ENCODE results near the gene ADGRE1. TPM values are rescaled to one million over a fixed set of nuclear protein-coding genes. Genes with fewer than 3 reads are reported as not detected.

The ADGRE1 gene
- total RNA-seq, 1 donor from 2014 or later: not detected

DNA sequence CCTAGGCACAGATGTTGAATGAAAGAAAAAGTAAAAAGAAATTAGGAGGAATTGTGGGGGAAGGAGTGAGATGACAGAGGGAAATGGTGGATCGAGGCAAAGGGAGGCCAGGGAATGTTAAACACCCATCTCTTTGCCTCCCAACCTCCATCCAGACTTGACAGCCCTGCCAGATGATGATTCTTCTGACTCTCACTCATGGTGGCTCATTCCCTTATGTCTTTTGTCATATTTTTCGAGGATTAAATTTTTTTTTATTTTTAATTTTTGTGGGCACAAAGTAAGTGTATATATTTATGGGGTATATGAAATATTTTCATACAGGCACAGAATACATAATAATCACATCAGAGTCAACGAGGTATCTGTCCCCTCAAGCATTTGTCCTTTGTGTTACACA is 42.8 kb downstream of the ADGRE1 start:
- no peak overlapping the region for H3K4me3 Mint-ChIP-seq (ENCODE audit: unreplicated experiment)
- TF ChIP-seq, protein P1, sequence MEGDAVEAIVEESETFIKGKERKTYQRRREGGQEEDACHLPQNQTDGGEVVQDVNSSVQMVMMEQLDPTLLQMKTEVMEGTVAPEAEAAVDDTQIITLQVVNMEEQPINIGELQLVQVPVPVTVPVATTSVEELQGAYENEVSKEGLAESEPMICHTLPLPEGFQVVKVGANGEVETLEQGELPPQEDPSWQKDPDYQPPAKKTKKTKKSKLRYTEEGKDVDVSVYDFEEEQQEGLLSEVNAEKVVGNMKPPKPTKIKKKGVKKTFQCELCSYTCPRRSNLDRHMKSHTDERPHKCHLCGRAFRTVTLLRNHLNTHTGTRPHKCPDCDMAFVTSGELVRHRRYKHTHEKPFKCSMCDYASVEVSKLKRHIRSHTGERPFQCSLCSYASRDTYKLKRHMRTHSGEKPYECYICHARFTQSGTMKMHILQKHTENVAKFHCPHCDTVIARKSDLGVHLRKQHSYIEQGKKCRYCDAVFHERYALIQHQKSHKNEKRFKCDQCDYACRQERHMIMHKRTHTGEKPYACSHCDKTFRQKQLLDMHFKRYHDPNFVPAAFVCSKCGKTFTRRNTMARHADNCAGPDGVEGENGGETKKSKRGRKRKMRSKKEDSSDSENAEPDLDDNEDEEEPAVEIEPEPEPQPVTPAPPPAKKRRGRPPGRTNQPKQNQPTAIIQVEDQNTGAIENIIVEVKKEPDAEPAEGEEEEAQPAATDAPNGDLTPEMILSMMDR (IDR thresholded peaks at IDR 0.05; ENCODE audit: unreplicated experiment): no peak
- H3K36me3 Mint-ChIP-seq (ENCODE audit: low read depth, unreplicated experiment): peaks cover 9% of the 10 kb centered on the region
- H3K4me1 Mint-ChIP-seq (ENCODE audit: unreplicated experiment): no peaks in the 10 kb centered on the region
- no peak overlapping the region for H3K27ac Mint-ChIP-seq (ENCODE audit: unreplicated experiment)
- H3K27me3 Mint-ChIP-seq (ENCODE audit: unreplicated experiment): peaks cover 3% of the 10 kb centered on the region
- H3K9me3 Mint-ChIP-seq (ENCODE audit: unreplicated experiment): peaks cover 37% of the 10 kb centered on the region
- DNase-seq (ENCODE audit: low spot score): no peak

DNA sequence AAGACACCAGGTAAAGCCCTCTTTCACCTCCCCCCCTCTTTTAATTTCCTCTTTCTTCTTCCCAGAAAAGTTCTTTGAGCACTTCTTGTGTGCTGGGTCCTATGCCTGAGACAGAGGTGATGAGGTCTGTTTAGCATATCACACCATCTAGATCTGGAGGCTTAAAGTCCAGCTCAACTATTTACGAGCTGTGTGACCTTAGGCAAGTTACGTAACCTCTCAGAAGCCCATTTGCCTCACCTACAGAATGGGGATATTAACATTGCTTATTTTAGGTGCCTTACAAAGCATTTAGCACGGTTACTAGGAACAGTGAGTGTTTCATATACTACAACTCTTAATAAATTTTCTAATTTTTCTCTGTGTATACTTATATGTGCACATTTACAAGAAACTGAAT is 47.7 kb downstream of the ADGRE1 start:
- Mint-ChIP-seq H3K4me3 (ENCODE audit: unreplicated experiment) (no peak overlapping the region), H3K27me3 (ENCODE audit: unreplicated experiment) (peaks cover 3% of the 10 kb centered on the region), H3K27ac (ENCODE audit: unreplicated experiment) (no peak overlapping the region), H3K36me3 (ENCODE audit: low read depth, unreplicated experiment) (peaks cover 4% of the 10 kb centered on the region), H3K9me3 (ENCODE audit: unreplicated experiment) (peaks cover 19% of the 10 kb centered on the region), H3K4me1 (ENCODE audit: unreplicated experiment) (no peaks in the 10 kb centered on the region)
- DNase-seq (ENCODE audit: low spot score): no peak
- TF ChIP-seq, protein P1 (IDR thresholded peaks at IDR 0.05; ENCODE audit: unreplicated experiment): no peak

DNA sequence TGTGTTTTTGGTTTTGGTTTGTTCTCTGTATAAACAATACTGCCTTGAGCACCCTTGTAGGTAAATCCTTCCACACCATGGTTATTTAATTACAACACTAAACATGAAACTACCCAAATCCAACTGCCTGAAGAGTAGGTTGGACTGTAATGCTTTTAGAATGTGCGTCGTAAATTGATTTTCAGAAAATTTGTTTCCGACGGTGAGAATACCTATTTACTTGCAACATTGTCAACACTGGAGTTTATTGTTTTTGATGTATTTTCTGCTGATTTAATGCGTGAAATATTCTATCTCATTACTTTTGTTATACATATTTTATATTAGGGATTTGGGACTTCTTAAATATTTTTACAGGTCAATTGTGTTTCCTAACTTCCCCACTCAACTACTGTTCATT is 48.2 kb downstream of the ADGRE1 start:
- H3K4me1 Mint-ChIP-seq (ENCODE audit: unreplicated experiment): no peaks in the 10 kb centered on the region
- H3K27ac Mint-ChIP-seq (ENCODE audit: unreplicated experiment): no peak overlapping the region
- TF ChIP-seq, protein P1 (IDR thresholded peaks at IDR 0.05; ENCODE audit: unreplicated experiment): no peak
- DNase-seq (ENCODE audit: low spot score): no peak
- H3K36me3 Mint-ChIP-seq (ENCODE audit: low read depth, unreplicated experiment): peaks cover 4% of the 10 kb centered on the region
- peaks cover 20% of the 10 kb centered on the region for H3K9me3 Mint-ChIP-seq (ENCODE audit: unreplicated experiment)
- H3K27me3 Mint-ChIP-seq (ENCODE audit: unreplicated experiment): peaks cover 3% of the 10 kb centered on the region
- no peak overlapping the region for H3K4me3 Mint-ChIP-seq (ENCODE audit: unreplicated experiment)

DNA sequence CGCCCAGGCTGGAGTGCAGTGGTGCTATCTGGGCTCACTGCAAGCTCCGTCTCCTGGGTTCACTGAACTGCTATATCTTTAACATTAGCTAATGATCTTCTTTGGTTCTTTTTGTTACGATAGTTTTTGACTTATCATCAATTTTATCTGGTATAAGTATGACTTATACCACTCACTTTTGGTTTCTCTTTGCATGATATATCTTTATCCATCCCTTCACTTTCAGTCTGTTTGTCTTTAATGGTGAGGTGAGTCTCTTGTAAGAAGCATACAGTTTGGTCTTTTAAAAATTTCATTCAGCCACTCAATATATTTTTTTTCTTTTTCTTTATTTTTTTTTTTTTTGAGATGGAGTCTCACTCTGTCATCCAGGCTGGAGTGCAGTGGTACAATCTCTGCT is 58.4 kb downstream of the ADGRE1 start:
- TF ChIP-seq, protein P1 (IDR thresholded peaks at IDR 0.05; ENCODE audit: unreplicated experiment): no peak
- Mint-ChIP-seq H3K27ac (ENCODE audit: unreplicated experiment) (no peak overlapping the region), H3K9me3 (ENCODE audit: unreplicated experiment) (peaks cover 34% of the 10 kb centered on the region), H3K4me3 (ENCODE audit: unreplicated experiment) (no peak overlapping the region), H3K36me3 (ENCODE audit: low read depth, unreplicated experiment) (peaks cover 2% of the 10 kb centered on the region), H3K27me3 (ENCODE audit: unreplicated experiment) (peaks cover 8% of the 10 kb centered on the region), H3K4me1 (ENCODE audit: unreplicated experiment) (no peaks in the 10 kb centered on the region)
- no peak for DNase-seq (ENCODE audit: low spot score)

DNA sequence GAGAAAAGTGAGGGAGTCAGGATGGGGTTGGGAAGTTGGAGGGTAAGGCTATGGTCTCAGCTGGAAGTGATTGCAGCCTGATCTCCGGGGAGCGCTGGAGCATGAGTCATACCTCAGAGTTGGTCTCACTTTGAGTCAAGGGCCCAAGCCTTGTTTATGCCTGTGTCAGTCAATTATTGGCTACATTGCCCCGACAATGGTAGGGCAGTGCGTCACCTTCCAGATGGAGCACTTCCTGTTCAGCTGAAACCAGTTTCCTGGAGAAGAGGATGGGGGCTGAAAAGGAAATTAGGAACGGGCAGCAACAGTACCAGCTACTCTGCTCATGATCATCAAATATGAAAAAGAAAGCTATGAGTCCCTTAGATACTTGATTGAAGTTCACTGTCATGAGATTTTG is 60.4 kb downstream of the ADGRE1 start:
- Mint-ChIP-seq H3K9me3 (ENCODE audit: unreplicated experiment) (peaks cover 30% of the 10 kb centered on the region), H3K4me1 (ENCODE audit: unreplicated experiment) (no peaks in the 10 kb centered on the region), H3K27me3 (ENCODE audit: unreplicated experiment) (peaks cover 6% of the 10 kb centered on the region), H3K4me3 (ENCODE audit: unreplicated experiment) (no peak overlapping the region), H3K27ac (ENCODE audit: unreplicated experiment) (no peak overlapping the region), H3K36me3 (ENCODE audit: low read depth, unreplicated experiment) (peaks cover 2% of the 10 kb centered on the region)
- no peak for DNase-seq (ENCODE audit: low spot score)
- TF ChIP-seq, protein P1 (IDR thresholded peaks at IDR 0.05; ENCODE audit: unreplicated experiment): no peak
